CD4-positive, alpha-beta T cell treated with Interleukin-4 for 1 hour (primary cell): ENCODE measurements around the gene PSMD14.
"Not testable (repeated sequence)": the region's sequence is repeated elsewhere in the genome, so short reads cannot be mapped to it uniquely, and the experiment has no call there.

ENCODE experiments used
- DNase-seq, 2 donors: peaks; one replicate each; pipeline ENCODE4 v3.0.0-alpha.2; 2020 to 2022

Gene PSMD14

GRCh38 chr2:161308178-161308955 is at the start of gene PSMD14:
Gene PSMD14, plus strand, starts transcription at chr2:161308425. Its CDS starts 10,401 bp downstream, at chr2:161318826.
- peak; percentile 89 to 90 for DNase-seq

DNA sequence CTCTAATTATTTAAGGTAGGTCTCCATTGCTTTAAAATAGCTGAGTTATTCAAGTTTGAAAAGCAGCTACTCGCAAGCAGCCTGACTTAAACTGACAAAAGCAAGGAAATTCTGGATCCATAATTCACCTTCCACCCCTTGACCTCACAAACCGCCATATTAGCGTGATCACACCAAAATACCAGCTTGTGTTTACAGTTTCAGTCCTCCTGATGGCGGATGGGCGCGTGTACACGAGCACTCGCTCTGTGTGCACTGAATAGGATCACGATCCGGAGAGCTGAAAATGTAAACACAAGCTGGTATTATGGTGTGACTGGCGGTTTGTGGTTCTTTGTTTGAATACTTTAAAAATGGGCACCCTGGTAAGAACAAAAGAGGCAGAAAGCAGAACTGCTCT is 42.4 kb upstream of the PSMD14 start:
- no peak for DNase-seq

DNA sequence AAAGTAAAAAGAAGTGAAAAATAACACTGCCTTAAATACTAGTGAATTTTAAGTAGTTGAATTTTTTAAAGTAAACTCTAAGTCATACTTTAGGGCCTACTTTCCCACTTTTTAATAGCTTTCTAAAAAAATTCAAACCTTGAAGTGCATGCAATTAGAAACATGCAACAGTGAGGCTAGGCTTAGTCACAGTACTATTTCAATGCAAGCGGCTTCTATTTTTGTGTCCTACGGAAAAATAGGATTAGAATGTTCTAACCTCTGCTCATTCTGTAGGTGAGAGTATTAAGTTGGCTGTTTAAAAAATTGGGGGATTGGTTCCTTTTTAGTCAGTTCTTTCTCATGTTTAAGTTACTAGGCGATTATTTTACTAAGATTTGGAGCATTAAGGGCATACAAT is 39.1 kb upstream of the PSMD14 start:
- no peak for DNase-seq

DNA sequence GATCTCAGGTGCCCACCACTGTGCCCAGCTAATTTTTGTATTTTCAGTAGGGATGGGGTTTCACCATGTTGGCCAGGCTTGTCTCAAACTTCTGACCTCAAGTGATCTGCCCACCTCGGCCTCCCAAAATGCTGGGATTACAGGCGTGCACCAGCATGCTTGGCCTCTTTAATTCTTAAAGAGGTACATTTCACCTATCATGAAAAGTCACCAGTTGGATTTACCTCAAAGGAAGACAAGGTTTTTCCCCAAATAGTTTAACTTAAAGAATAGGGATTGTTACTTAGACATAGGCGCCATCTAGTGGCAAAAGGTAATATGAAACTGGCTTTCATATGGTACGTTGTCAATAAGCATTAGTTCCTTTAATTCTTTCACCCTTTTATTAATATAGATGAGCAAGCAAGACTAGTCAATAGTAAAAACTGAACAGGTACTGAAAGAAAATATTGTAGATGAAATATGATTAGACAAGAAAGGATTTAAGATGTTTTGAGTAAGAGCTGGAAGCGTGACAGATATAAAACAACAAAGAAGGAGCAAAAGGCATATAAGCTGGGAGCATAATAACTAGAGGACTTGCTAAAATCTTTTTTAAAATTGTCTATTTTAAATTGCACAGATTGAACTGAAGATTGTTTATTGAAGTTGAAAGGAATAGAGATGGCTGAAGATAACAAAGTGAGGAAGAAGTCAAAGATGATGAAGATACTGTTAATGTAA is 35.0 kb upstream of the PSMD14 start:
- peak in 1 of 2 donors; percentile 70 for DNase-seq

GRCh38 chr2:161278564-161279229 is 29.5 kb upstream of the PSMD14 start:
- peak in 1 of 2 donors; percentile 14 for DNase-seq

GRCh38 chr2:161279230-161279815 is 28.9 kb upstream of the PSMD14 start:
- DNase-seq = not testable (repeated sequence)

- peak; percentile 19 to 63 for DNase-seq
Measured at GRCh38 chr2:161280906-161281323, 27.3 kb upstream of the PSMD14 start.

GRCh38 chr2:161281615-161282310 is 26.5 kb upstream of the PSMD14 start:
- DNase-seq = peak in 1 of 2 donors; percentile 16

DNA sequence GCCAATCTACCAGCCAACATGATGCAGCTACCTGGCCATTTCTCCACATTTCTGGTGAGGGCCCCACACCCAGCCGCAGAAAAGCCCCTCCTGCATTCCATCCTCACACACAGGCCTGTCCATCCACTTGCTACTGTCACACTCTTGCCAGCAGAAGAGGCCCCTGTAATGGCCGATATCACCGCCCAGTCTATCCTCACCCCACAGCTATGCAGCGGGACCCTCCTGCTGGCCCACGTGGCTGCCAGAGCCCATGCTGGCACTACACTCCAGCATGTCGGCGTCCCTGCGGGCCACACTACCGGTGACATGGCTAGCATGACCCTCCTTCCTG is 25.9 kb upstream of the PSMD14 start:
- peak in 1 of 2 donors; percentile 32 for DNase-seq

GRCh38 chr2:161283926-161284325 is 24.3 kb upstream of the PSMD14 start:
- DNase-seq = no peak

- no peak for DNase-seq
Measured at GRCh38 chr2:161303535-161304050, 4.6 kb upstream of the PSMD14 start.

- no peak for DNase-seq
Measured at GRCh38 chr2:161306919-161307318, 1.3 kb upstream of the PSMD14 start.

GRCh38 chr2:161307676-161308075 is 549 bp upstream of the PSMD14 start:
- no peak for DNase-seq

DNA sequence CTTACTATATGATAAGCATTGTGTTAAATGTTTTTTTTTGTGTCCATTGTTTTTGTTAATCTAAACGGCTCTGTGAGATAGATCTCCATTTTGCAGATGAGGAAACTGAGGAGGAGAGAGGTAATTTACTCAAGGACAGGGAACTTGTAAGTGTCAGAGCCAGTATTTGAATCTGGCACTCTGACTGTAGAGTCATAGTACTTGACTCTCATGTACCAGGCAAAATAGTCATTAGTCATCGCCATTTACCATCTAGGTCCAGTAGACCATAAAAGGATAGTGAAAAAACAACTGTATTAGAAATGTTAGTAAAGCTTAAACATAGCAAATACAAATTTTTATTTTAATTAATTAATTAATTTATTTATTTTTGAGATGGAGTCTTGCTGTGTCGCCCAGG is 4.8 kb downstream of the PSMD14 start:
- no peak for DNase-seq

DNA sequence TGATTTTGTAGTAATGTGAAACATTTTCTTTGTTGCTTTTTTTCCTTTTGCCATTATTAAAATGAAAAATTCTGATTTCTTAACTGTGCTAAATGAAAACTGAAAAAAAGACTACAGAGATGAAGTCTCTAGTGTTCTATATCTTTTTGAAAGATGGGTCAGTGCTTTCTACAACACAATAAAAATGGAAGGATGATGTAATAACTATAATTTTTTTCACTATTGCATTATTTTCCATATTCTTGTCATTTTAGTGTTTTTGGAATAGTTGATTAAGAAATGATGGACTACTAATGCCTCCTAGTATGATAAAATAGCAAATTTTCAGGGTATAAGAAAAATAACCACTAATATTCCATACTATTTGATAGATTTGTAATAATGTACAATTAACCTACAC is 7.2 kb downstream of the PSMD14 start:
- DNase-seq = no peak

GRCh38 chr2:161316701-161317100 is 8.5 kb downstream of the PSMD14 start:
- DNase-seq = no peak

GRCh38 chr2:161321944-161322648 is 13.9 kb downstream of the PSMD14 start:
- no peak for DNase-seq

- no peak for DNase-seq
Measured at GRCh38 chr2:161324876-161325275, 16.7 kb downstream of the PSMD14 start.

GRCh38 chr2:161327582-161327981 is 19.4 kb downstream of the PSMD14 start:
- no peak for DNase-seq

DNA sequence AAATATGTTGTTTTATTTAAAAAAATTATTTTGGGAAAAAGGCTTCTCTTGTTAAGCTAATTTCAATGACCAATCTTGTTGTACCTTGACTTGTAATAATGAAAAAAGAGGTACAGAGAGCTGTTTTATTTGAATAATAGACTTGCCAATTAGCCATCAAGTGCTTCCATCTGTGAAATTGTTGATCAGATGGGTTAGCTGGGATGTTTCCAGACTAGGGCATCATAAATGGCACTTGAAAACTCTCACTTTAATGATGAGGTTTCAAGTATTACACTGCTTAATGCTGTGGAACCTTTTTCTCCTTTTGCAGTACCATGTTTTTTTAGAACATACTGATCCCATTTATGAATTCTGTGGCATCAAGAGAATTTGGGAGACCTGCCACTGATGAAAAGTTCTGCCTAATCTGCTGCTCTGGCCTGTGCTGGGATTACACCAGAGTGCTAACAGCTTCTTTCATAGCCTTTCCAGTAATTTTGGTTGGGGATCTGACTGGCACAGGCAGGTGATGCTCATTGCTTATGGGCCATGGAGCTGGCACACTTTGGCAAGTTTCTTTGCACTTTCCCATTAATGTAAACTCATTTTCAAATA is 24.2 kb downstream of the PSMD14 start:
- DNase-seq = no peak

DNA sequence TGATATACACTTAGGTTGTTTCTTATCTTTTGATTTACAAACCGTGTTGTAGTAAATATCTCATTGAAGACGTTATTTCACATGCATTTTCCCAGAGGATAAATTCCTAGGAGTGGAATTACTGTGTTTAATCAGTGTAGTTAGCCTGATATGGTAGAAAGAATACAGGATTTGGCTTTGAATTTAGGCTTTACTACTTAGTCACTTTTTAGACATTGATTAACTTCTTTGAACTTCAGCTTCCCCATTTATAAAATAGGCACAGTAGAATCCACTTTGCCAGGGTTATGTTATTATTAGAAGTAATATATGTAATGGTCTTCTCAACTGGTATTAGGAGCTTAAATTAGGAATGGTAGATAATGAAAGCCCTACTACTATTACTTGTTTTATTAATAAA is 27.4 kb downstream of the PSMD14 start:
- DNase-seq = no peak
